CD14-positive monocyte (primary cell): Measurements from ENCODE around the gene ERC1. TPM values are rescaled to one million over a fixed set of nuclear protein-coding genes. Genes with fewer than 3 reads are reported as not detected.

Source experiments
- DNase-seq, 3 donors: peaks; one replicate each; pipeline ENCODE4 v3.0.0-alpha.2; 2011 to 2022
- H2AFZ ChIP-seq: 2 replicates; pipeline ENCODE4 v1.6.0; 2012; ENCODE audit warnings: mild to moderate bottlenecking, low read depth, low read length, inconsistent platforms; ENCODE audit not compliant: insufficient read depth, poor library complexity, severe bottlenecking
- H3K27ac ChIP-seq, 2 donors: 1 replicate in 1 of 2; 2 replicates in 1 of 2; pipeline ENCODE4 v1.5.1; 2012 to 2013; ENCODE audit warnings: low read length in 2 of 2, control low read depth in 1 of 2, inconsistent platforms in 1 of 2, low read depth in 1 of 2, mild to moderate bottlenecking in 1 of 2
- H3K27me3 ChIP-seq, 2 donors: one replicate each; pipeline versions ENCODE4 v1.6.0 to v1.6.1; 2011 to 2013; ENCODE audit warnings: low read length in 2 of 2; ENCODE audit not compliant: control insufficient read depth in 2 of 2, insufficient read depth in 2 of 2
- H3K36me3 ChIP-seq, 2 donors: replicated peaks in 1 of 2; 1 replicate in 1 of 2; 2 replicates in 1 of 2; pipeline versions ENCODE4 v1.5.1 to v1.6.1; 2012 to 2013; ENCODE audit warnings: low read length in 2 of 2, control low read depth in 1 of 2, inconsistent platforms in 1 of 2, mild to moderate bottlenecking in 1 of 2; ENCODE audit not compliant: insufficient read depth in 2 of 2, control insufficient read depth in 1 of 2
- H3K4me1 ChIP-seq, 2 donors: 1 replicate in 1 of 2; 2 replicates in 1 of 2; pipeline versions ENCODE4 v1.5.1 to v1.6.1; 2012 to 2013; ENCODE audit warnings: low read length in 2 of 2, control low read depth in 1 of 2, inconsistent platforms in 1 of 2, mild to moderate bottlenecking in 1 of 2, moderate library complexity in 1 of 2; ENCODE audit not compliant: insufficient read depth in 2 of 2, control insufficient read depth in 1 of 2
- H3K4me2 ChIP-seq: replicated peaks from 2 replicates; pipeline ENCODE3; 2012; ENCODE audit warnings: low read length, moderate library complexity, mild to moderate bottlenecking; ENCODE audit not compliant: poor library complexity, severe bottlenecking; ENCODE audit errors: extremely low read depth
- H3K4me3 ChIP-seq, 3 experiments: fragments of 200-600 bp in 1 of 3; sonication (generic) in 1 of 3; replicated peaks in 1 of 3; 1 replicate in 2 of 3; 2 replicates in 1 of 3; pipeline ENCODE4 v1.5.1; 2011 to 2013; ENCODE audit warnings: low read length in 3 of 3, mild to moderate bottlenecking in 3 of 3, control low read depth in 2 of 3, low read depth in 2 of 3, inconsistent platforms in 1 of 3, moderate library complexity in 1 of 3
- H3K79me2 ChIP-seq: 2 replicates; pipeline ENCODE4 v1.6.0; 2012; ENCODE audit warnings: mild to moderate bottlenecking, control low read depth, inconsistent platforms, low read length, moderate library complexity; ENCODE audit not compliant: insufficient read depth
- H3K9ac ChIP-seq: 2 replicates; pipeline ENCODE4 v1.6.0; 2017; ENCODE audit warnings: low read length, mild to moderate bottlenecking; ENCODE audit not compliant: insufficient read depth, poor library complexity, severe bottlenecking
- H3K9me3 ChIP-seq, 2 donors: replicated peaks in 1 of 2; 1 replicate in 1 of 2; 2 replicates in 1 of 2; pipeline versions ENCODE4 v1.5.1 to v1.6.1; 2012 to 2013; ENCODE audit warnings: low read length in 2 of 2, control low read depth in 1 of 2; ENCODE audit not compliant: control insufficient read depth in 1 of 2, insufficient read depth in 1 of 2
- H4K20me1 ChIP-seq: 2 replicates; pipeline ENCODE4 v1.6.0; 2012; ENCODE audit warnings: mild to moderate bottlenecking, low read length, control low read depth, moderate library complexity; ENCODE audit not compliant: insufficient read depth
- H3K27ac Mint-ChIP-seq, 7 donors: one replicate each; pipeline ENCODE4 v1.8.0; 2020; ENCODE audit warnings: mild to moderate bottlenecking in 7 of 7, mixed read lengths in 7 of 7, moderate library complexity in 6 of 7, inconsistent platforms in 2 of 7
- H3K27me3 Mint-ChIP-seq, 3 donors: one replicate each; pipeline ENCODE4 v1.8.0; 2021 to 2022; ENCODE audit warnings: low read depth in 3 of 3, mild to moderate bottlenecking in 3 of 3, mixed read lengths in 3 of 3, moderate library complexity in 3 of 3, inconsistent platforms in 1 of 3
- H3K36me3 Mint-ChIP-seq, 2 donors: one replicate each; pipeline ENCODE4 v1.8.0; 2020; ENCODE audit warnings: mixed read lengths in 2 of 2, inconsistent platforms in 1 of 2, mild to moderate bottlenecking in 1 of 2
- H3K4me1 Mint-ChIP-seq: one replicate; pipeline ENCODE4 v1.8.0; 2020; ENCODE audit warnings: mild to moderate bottlenecking, mixed read lengths
- H3K4me3 Mint-ChIP-seq, 2 donors: one replicate each; pipeline ENCODE4 v1.8.0; 2020; ENCODE audit warnings: mild to moderate bottlenecking in 2 of 2, mixed read lengths in 2 of 2, moderate library complexity in 1 of 2
- H3K9me3 Mint-ChIP-seq, 7 donors: one replicate each; pipeline ENCODE4 v1.8.0; 2020 to 2022; ENCODE audit warnings: mixed read lengths in 7 of 7, mild to moderate bottlenecking in 6 of 7, moderate library complexity in 6 of 7, inconsistent platforms in 2 of 7
- CTCF ChIP-seq: fragments of 200-600 bp; IDR thresholded peaks from one replicate; pipeline ENCODE4 v1.8.0; 2022; ENCODE audit warnings: antibody characterized with exemption, mild to moderate bottlenecking
- WGBS: methylation state at CpG from one replicate; pipeline ENCODE4 v1.1.5; 2013; ENCODE audit warnings: missing lambda C conversion rate; ENCODE audit not compliant: insufficient coverage; 5-methylcytosine and 5-hydroxymethylcytosine counted together
- intact Hi-C, 2 donors: fragments of 100-400 bp; cut with micrococcal nuclease; formaldehyde crosslinking; loops; one replicate each; pipeline versions ENCODE4 v1.15.0 to v1.15.1; 2023
- polyA plus RNA-seq, 3 donors: library from polyadenylated mRNA; depleted of rRNA in 1 of 3; unstranded in 2 of 3; stranded (reverse) in 1 of 3; fragments of 300-500 nt in 2 of 3; fragments of >200 nt in 1 of 3; fragmentation: Illumina TruSeq in 2 of 3; gene quantifications; 1 replicate in 2 of 3; 2 replicates in 1 of 3; pipeline ENCODE4 v1.2.3, GENCODE V29; 2012 to 2021

The ERC1 gene
- polyA plus RNA-seq, 3 donors, result 4.0 to 14.3 (median 5.1) TPM

DNA sequence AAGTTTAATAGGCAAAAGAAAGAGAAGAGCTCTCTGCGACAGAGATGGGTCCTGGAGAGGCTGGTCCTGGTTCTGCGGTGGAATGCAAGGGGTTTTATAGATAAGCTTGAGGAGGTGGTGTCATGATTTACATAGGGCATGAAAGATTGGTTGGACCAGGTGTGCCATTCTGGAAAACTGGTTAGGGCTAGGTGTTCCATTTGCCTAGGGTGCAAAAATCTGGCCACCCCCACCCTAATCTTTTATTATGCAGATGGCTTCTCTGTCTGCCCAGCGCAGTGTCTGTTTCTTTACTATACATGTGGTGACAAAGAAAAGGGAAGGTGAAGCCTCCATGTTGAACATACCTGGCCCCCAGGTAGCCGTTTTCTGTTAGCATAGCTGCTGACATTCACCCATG, 65.4 kb downstream of the ERC1 start:
- no peaks in the 10 kb centered on the region for H4K20me1 ChIP-seq
- peak overlapping the region in 1 of 7 donors; percentile 1 for H3K27ac Mint-ChIP-seq
- DNase-seq, result no peak
- WGBS, result 100% methylated on average over 2 of the region's 4 CpGs
- peaks cover 16 to 32% of the 10 kb centered on the region in 2 donors for H3K36me3 Mint-ChIP-seq
- H3K4me1 Mint-ChIP-seq, result peaks cover 2% of the 10 kb centered on the region
- H3K4me3 ChIP-seq, result no peak overlapping the region
- H3K4me3 Mint-ChIP-seq, result no peak overlapping the region
- peaks cover 0 to 6% of the 10 kb centered on the region in 2 donors for H3K9me3 ChIP-seq
- no peak overlapping the region for H2AFZ ChIP-seq
- no peak overlapping the region for H3K27ac ChIP-seq
- no peaks in the 10 kb centered on the region for H3K27me3 Mint-ChIP-seq
- TF ChIP-seq CTCF, result no peak
- H3K27me3 ChIP-seq, result no peaks in the 10 kb centered on the region
- H3K9me3 Mint-ChIP-seq, result peaks cover 14 to 23% (median 16%) of the 10 kb centered on the region in 7 donors
- H3K4me1 ChIP-seq, result no peaks in the 10 kb centered on the region
- H3K79me2 ChIP-seq, result peaks cover 27% of the 10 kb centered on the region
- H3K4me2 ChIP-seq, result no peak overlapping the region
- no peak overlapping the region for H3K9ac ChIP-seq
- intact Hi-C loops, result no loop called here
- no peaks in the 10 kb centered on the region for H3K36me3 ChIP-seq

DNA sequence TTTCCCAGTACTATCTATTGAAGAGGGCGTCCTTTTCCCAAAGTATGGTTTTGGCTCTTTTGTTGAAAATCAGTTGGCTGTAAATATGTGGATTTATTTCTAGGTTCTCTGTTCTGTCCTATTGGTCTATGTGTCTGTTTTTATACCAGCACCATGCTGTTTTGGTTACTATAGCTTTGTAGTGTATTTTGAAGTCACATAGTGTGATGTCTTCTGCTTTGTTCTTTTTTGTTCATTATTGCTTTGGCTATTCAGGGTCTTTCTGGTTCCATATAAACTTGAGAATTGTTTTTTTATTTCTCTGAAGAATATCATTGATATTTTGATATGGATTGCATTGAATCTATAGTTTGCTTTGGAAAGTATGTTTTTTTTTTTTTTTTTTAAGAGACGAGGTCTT, 67.4 kb downstream of the ERC1 start:
- no peak for TF ChIP-seq CTCF
- no peak overlapping the region for H3K4me3 ChIP-seq
- Mint-ChIP-seq H3K4me3 (no peak overlapping the region), H3K27me3 (no peaks in the 10 kb centered on the region), H3K36me3 (peaks cover 21 to 52% of the 10 kb centered on the region in 2 donors), H3K9me3 (peaks cover 23 to 36% (median 29%) of the 10 kb centered on the region in 7 donors), H3K4me1 (peaks cover 2% of the 10 kb centered on the region), H3K27ac (no peak overlapping the region)
- H3K27me3 ChIP-seq, result no peaks in the 10 kb centered on the region
- WGBS, result no CpG with 5 or more reads among the region's 2 CpGs
- H2AFZ ChIP-seq, result no peak overlapping the region
- intact Hi-C loops, result no loop called here
- no peaks in the 10 kb centered on the region for H3K4me1 ChIP-seq
- H3K36me3 ChIP-seq, result no peaks in the 10 kb centered on the region
- no peaks in the 10 kb centered on the region for H4K20me1 ChIP-seq
- no peak for DNase-seq
- no peak overlapping the region for H3K4me2 ChIP-seq
- peaks cover 39% of the 10 kb centered on the region for H3K79me2 ChIP-seq
- H3K27ac ChIP-seq, result no peak overlapping the region
- peaks cover 12 to 17% of the 10 kb centered on the region in 2 donors for H3K9me3 ChIP-seq
- no peak overlapping the region for H3K9ac ChIP-seq
